Calu3 (cell line): ENCODE results near the gene FREY1. TPM values are rescaled to one million over a fixed set of nuclear protein-coding genes. Genes with fewer than 3 reads are reported as not detected.

Source experiments
- BruUV-seq: library from RNA; stranded (reverse); fragments of 400-500 nt; replicated peaks from 2 replicates; lab custom pipeline; 2021; lab: Mats Ljungman, UMichigan
- CTCF ChIA-PET: fragments of 300-600 bp; sonication (Branson Sonifier 250); formaldehyde crosslinking; loops from one replicate; lab custom pipeline; 2022; ENCODE audit warnings: antibody characterized with exemption; lab: Charles Lee
- DNase-seq: peaks from one replicate; pipeline ENCODE4 v3.0.0; 2022
- H3K27ac Mint-ChIP-seq: one replicate; pipeline ENCODE4 v1.8.0; 2022; ENCODE audit warnings: mixed read lengths; ENCODE audit not compliant: unreplicated experiment
- H3K27me3 Mint-ChIP-seq: one replicate; pipeline ENCODE4 v1.8.0; 2022; ENCODE audit warnings: mixed read lengths; ENCODE audit not compliant: unreplicated experiment
- H3K36me3 Mint-ChIP-seq: one replicate; pipeline ENCODE4 v1.8.0; 2022; ENCODE audit warnings: mild to moderate bottlenecking, moderate library complexity, mixed read lengths; ENCODE audit not compliant: insufficient read depth, unreplicated experiment
- H3K4me1 Mint-ChIP-seq: one replicate; pipeline ENCODE4 v1.8.0; 2022; ENCODE audit warnings: mild to moderate bottlenecking, low read depth, mixed read lengths; ENCODE audit not compliant: unreplicated experiment
- H3K4me3 Mint-ChIP-seq: one replicate; pipeline ENCODE4 v1.8.0; 2022; ENCODE audit warnings: mild to moderate bottlenecking, low read depth, moderate library complexity, mixed read lengths; ENCODE audit not compliant: unreplicated experiment
- H3K9me3 Mint-ChIP-seq: one replicate; pipeline ENCODE4 v1.8.0; 2022; ENCODE audit warnings: low read depth, mixed read lengths; ENCODE audit not compliant: unreplicated experiment
- CTCF ChIP-seq: fragments of 200-600 bp; IDR thresholded peaks from one replicate; pipeline ENCODE4 v1.8.0; 2022; ENCODE audit warnings: antibody characterized with exemption; ENCODE audit not compliant: unreplicated experiment
- intact Hi-C: fragments of 100-400 bp; cut with micrococcal nuclease; formaldehyde crosslinking; loops from one replicate; pipeline ENCODE4 v1.10.0; 2022; ENCODE audit not compliant: unreplicated experiment
- total RNA-seq: library from RNA; stranded (reverse); gene quantifications from 2 replicates; pipeline ENCODE4 v1.2.3, GENCODE V29; 2022

The FREY1 gene
- total RNA-seq, 1 experiment from 2014 or later: 0.99 TPM

- Mint-ChIP-seq H3K9me3 (no peaks in the 10 kb centered on the region), H3K36me3 (peaks cover 48% of the 10 kb centered on the region), H3K4me1 (peaks cover 9% of the 10 kb centered on the region), H3K4me3 (peak overlapping the region; percentile 21), H3K27me3 (no peaks in the 10 kb centered on the region), H3K27ac (no peak overlapping the region)
- CTCF ChIA-PET: interaction anchor here (0.6 kb wide), 1 partner anchor 1427 kb away, joined by 3 read pairs; no protein-coding TSS in a partner anchor
- intact Hi-C loops: no loop called here
- BruUV-seq: no TSS peak
- no peak for DNase-seq
- no peak for TF ChIP-seq CTCF
Measured at GRCh38 chr11:45915446-45915845, 8.4 kb upstream of the FREY1 start.

- no peaks in the 10 kb centered on the region for H3K27me3 Mint-ChIP-seq
- H3K4me1 Mint-ChIP-seq: peaks cover 9% of the 10 kb centered on the region
- no peaks in the 10 kb centered on the region for H3K9me3 Mint-ChIP-seq
- DNase-seq: no peak
- peaks cover 47% of the 10 kb centered on the region for H3K36me3 Mint-ChIP-seq
- no peak for TF ChIP-seq CTCF
- intact Hi-C loops: no loop called here
- CTCF ChIA-PET: no interaction called here
- no peak overlapping the region for H3K27ac Mint-ChIP-seq
- BruUV-seq: no TSS peak
- H3K4me3 Mint-ChIP-seq: no peak overlapping the region
Measured at GRCh38 chr11:45913942-45914635, 7.0 kb upstream of the FREY1 start.

DNA sequence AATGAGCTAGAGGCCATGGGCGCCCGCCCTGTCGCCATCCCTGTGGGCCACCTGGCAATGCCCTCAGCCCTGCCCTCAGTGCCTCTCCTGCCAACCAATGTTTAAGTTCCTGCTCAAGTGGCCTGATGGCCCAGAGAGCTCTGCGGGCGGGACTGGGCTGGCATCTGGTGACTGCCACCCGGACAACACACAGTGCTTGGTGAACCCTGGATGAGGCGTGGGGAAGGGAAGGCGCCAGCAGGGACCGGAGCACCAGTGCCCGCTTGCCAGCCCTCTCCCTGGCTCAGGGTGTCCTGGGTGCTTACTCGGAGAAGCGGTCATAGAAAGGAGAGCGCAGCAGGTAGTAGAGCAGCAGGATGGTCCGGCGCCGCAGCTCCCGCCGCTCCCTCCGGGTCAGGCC, 6.4 kb upstream of the FREY1 start:
- DNase-seq: no peak
- no peaks in the 10 kb centered on the region for H3K9me3 Mint-ChIP-seq
- H3K36me3 Mint-ChIP-seq: peaks cover 42% of the 10 kb centered on the region
- CTCF ChIA-PET: interaction anchor here (0.6 to 0.7 kb wide), 2 partner anchors 48 to 927 kb away, joined by 3 to 4 read pairs; no protein-coding TSS in a partner anchor
- no peak overlapping the region for H3K4me3 Mint-ChIP-seq
- no peaks in the 10 kb centered on the region for H3K27me3 Mint-ChIP-seq
- intact Hi-C loops: no loop called here
- peaks cover 9% of the 10 kb centered on the region for H3K4me1 Mint-ChIP-seq
- no peak overlapping the region for H3K27ac Mint-ChIP-seq
- BruUV-seq: no TSS peak
- no peak for TF ChIP-seq CTCF

- Mint-ChIP-seq H3K27ac (no peak overlapping the region), H3K4me3 (no peak overlapping the region), H3K9me3 (no peaks in the 10 kb centered on the region), H3K36me3 (peaks cover 27% of the 10 kb centered on the region), H3K4me1 (no peaks in the 10 kb centered on the region), H3K27me3 (no peaks in the 10 kb centered on the region)
- intact Hi-C loops: no loop called here
- CTCF ChIA-PET: no interaction called here
- no peak for DNase-seq
- no TSS peak for BruUV-seq
- no peak for TF ChIP-seq CTCF
Measured at GRCh38 chr11:45910623-45911022, 3.6 kb upstream of the FREY1 start.
